CD1c-positive myeloid dendritic cell (primary cell): Measurements from ENCODE around the gene PTPN21.
A peak's percentile ranks its signal among the peaks of the same experiment; 100 is the strongest.

Source experiments
- DNase-seq: peaks from one replicate; pipeline ENCODE4 v3.0.0-alpha.2; 2016; ENCODE audit errors: extremely low spot score

The PTPN21 gene

GRCh38 chr14:88554457-88555286 lies at the start of gene PTPN21:
Gene PTPN21, minus strand, starts transcription at chr14:88555007. Its CDS starts 4,590 bp downstream, at chr14:88550417.
- peak; percentile 41 for DNase-seq

GRCh38 chr14:88604212-88604611 lies 49.4 kb upstream of the PTPN21 start:
- no peak for DNase-seq

DNA sequence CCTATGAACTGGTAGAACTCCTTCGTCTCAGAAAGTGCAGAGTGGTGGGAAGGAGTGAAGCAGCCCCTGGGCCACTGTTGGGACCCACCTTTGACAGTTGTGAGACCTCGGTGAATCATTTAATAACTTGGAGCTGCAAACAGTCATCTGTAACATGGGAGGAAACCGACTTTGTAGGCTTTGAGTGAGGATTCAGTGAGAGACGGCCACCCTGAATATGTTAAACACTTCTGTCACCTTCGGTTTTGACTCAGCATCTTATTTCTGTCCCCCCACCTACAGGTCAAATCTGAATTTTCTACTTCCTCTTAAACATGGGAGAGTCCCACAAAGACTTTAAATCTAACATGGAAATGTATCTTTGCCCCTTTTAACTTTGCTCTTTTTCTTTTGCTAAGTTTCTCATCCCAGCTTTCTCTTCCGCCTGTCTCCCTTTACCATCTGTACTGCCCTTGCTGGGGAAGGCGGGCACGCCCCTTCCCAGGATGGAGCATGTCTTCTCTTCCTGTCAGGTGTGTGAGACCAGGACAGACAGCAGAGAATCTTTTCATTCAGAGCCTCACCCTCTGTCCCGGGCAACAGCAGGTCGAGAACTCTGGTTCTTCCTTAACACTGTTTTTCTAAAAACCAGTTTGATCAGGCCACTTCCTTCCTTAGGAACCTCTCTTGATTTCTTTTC lies 45.1 kb upstream of the PTPN21 start:
- peak; percentile 3 for DNase-seq

DNA sequence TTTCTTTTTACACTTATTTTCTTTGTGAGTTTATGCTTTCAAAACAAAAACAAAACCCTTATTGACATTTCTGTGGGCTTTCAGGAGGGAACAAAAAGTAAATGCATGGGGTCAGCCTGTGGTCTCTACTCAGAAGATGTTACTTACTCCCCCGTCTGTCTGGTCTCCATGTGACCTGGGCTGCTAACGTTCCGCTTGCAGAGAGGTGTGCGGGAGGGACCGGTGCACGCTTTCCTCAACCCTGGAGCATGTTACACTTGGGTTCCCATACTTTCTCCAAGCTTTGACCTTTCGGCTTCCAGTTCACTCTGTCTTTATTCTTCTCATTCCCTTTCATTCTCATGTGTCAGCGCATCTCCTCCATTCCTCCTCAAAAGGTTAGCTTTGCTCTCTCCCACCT lies 44.5 kb upstream of the PTPN21 start:
- DNase-seq, result no peak

DNA sequence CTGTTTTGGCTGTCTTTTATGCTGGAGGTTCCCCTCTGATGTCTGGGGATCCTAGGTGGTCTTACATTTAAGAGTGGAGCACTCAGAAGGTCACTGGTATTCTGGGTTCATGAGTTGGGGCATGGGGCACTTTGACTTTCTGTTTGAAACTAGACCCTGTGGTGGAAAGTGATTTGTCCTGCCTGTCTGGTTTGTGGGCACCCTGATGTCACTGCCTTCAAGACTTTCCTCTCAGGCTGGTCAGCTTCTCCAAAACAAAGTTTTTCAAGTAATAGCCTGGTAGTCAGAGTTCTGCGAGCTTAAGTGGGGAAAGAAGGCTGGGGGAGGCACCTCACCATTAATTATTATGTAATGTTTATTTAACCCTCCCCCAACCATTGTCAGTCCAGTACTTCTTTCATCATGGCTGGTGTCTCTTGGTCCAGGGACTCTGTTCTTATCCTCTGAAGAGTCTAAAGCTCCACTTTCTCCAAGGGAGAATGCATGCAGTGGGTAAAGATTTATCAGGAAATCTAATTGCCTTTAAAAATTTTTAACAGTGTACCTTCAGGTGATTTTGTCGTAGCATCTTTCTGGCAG lies 43.4 kb upstream of the PTPN21 start:
- DNase-seq, result no peak

- no peak for DNase-seq
Measured at GRCh38 chr14:88597601-88598000, 42.8 kb upstream of the PTPN21 start.

- DNase-seq, result no peak
Measured at GRCh38 chr14:88597038-88597437, 42.2 kb upstream of the PTPN21 start.

- DNase-seq, result no peak
Measured at GRCh38 chr14:88592031-88592430, 37.2 kb upstream of the PTPN21 start.

DNA sequence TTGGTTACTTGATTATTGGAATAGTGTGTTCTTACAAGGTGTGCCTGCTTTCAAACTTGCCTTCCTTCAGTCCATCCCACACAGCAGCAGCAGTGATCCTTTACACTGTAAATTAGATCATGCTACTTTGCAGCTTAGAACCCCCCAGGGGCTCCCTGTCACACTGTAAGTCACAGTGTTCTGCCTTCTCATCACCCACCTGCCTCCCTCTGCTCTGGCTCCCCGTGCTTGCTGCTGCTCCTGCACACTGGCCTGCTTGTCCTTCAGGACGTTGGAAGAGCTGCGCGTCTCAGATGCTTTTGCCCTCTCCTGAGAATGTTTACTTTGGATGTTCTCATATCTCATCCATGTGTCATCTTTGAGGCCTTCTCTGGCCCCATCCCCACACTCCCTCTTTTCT lies 35.4 kb upstream of the PTPN21 start:
- no peak for DNase-seq

GRCh38 chr14:88588081-88588480 lies 33.3 kb upstream of the PTPN21 start:
- no peak for DNase-seq

GRCh38 chr14:88584451-88584850 lies 29.6 kb upstream of the PTPN21 start:
- DNase-seq, result no peak

DNA sequence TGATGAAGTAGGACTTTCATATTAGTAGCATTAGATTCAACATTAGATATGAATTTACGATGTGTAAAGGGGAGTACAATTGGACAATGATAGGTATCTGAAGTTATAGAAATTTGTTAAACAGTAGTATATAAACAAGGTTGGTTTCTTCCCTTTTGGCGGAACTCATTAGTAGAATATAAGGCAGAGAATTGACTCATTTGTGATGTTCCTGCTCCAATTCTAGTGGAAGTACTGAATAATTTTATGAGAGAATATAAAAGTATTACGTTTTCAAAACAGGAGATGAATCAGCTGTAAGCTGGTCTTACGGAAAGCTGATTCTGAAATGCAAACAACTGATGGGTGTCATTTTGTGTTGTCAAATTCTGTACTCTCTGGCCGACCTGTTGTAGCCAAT lies 21.4 kb upstream of the PTPN21 start:
- DNase-seq, result no peak

- no peak for DNase-seq
Measured at GRCh38 chr14:88572117-88572516, 17.3 kb upstream of the PTPN21 start.

GRCh38 chr14:88568196-88568595 lies 13.4 kb upstream of the PTPN21 start:
- no peak for DNase-seq

- DNase-seq, result no peak
Measured at GRCh38 chr14:88565427-88565826, 10.6 kb upstream of the PTPN21 start.

DNA sequence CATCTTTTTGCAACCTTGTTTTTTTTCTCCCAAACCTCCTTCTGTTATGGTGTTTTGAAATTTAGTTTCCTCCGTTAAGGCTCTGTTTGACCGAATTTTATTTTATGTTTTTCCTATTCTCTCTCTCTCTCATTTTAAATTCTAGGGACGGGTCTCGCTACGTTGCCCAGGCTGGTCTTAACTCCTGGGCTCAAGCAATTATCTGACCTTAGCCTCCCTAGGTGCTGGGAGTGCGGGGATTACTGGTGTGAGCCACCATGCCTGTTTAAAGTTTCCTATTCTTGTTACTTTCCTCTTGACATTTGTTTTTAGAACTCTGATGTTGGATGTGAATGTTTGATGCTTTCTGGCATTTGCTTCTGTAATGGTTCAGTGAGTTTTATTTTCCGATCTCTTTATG lies 9.0 kb upstream of the PTPN21 start:
- DNase-seq, result no peak

- peak; percentile 95 for DNase-seq
Measured at GRCh38 chr14:88562831-88563686, 8.3 kb upstream of the PTPN21 start, which contains the start of gene ZC3H14. Gene ZC3H14, plus strand, starts transcription at chr14:88563037. Its CDS starts 97 bp downstream, at chr14:88563134.

DNA sequence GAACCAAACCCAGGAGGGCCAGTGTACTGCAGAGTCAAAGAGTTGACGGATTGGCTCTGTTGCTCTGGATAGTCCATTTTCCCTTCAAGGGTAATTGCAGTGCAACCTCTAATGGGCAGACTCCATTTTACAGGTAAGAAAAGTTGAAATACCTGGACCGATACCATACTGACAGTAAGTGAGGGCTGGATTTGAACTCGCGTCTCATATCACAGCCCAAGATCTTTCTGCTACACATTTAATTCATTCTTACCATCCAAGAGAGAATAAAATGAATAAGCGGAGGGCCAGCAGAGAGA lies 7.7 kb upstream of the PTPN21 start:
- DNase-seq, result no peak

GRCh38 chr14:88559852-88560251 lies 5.0 kb upstream of the PTPN21 start:
- DNase-seq, result no peak

DNA sequence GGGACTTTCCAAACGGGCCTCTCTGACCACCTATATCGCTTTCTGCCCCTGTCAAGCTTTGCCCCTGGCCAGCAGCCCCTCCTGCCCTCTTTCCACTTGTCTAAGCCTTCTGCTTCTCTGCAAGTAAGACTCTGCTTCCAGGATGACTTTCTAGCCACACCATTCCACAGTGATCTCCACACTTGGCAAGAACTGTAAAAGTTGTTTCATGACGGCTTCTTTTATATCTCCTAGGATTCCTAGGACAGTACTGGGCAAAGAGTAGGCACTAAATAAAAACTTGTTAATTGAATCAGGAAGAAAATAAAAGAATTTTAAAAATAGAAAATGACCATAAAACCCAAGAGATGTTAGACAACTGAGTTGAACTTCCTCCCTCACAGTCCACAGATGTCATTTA lies 1.8 kb upstream of the PTPN21 start:
- no peak for DNase-seq

DNA sequence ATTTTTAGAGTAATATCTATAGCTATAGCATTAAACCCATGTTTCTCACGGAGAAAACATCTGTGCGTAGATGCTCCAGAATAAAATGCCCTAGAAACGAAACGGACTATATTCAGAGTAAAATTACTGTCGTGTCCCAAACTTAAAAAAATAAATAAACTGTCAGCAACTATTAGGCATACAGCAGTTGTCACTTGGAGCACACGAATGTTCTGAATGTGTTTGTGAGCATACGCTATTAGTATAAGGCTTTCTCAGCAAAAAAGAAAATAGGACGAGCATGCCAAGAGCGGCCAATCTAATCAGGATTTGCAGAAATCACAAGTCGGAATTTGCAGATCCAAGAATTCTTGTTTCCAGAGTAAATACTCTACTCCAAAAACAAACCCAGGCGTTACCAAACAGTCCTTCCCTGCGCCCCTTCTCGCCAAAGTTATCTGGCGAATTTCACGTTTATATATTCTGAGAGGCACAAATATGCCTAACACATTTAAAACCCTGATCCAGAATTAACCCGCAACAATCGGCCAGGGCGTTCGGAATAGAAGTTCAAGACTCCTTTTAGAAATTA lies 836 bp downstream of the PTPN21 start:
- DNase-seq, result no peak

DNA sequence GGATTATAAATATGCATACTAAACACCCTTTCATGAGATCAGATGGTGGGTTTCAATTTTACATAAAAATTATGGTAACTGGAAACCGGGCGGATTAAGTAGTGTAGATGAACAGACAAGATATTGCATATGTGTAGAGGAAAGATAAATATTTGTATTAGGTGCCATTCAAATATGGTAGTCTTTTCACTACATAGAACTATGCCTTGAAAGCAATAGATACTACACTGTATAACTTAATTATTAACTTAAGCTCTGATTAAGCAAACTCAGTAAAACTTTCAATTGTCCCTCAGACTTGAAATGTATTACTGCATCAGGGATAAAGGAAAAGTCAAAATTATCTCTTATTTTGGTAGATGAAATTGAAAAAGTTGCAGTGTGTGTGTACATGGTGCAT lies 1.9 kb downstream of the PTPN21 start:
- no peak for DNase-seq
